MM.1S (cell line): Measurements from ENCODE around the gene JDP2.

ENCODE experiments used
- EZH2phosphoT487 ChIP-seq: fragments of 300-600 bp; sonication (generic); IDR thresholded peaks from 2 replicates; pipeline ENCODE4 v1.6.1; 2018; ENCODE audit warnings: antibody characterized with exemption, low read length
- TF ChIP-seq, protein P1 (sequence below): fragments of 300-600 bp; sonication (generic); IDR thresholded peaks from 2 replicates; pipeline ENCODE4 v1.5.1; 2016; ENCODE audit warnings: antibody characterized with exemption, low read length, mixed read lengths

DNA sequence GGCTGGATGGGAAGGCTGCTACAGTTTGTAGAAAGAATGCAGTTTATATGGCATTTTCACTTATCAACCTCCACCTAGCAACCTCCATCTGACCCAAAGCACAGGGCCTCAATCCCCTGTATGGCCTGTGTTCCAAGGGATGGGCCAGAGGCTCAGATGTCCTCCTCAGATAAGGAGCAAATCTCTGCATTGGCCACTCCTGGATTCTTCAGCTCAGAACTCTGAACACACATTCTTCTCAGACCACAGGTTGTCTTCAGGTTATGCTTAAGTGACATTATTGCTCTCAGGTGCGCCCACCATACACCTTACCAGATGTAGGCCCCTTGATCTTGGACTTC is 47.9 kb upstream of the JDP2 start:
- TF ChIP-seq, protein P1, sequence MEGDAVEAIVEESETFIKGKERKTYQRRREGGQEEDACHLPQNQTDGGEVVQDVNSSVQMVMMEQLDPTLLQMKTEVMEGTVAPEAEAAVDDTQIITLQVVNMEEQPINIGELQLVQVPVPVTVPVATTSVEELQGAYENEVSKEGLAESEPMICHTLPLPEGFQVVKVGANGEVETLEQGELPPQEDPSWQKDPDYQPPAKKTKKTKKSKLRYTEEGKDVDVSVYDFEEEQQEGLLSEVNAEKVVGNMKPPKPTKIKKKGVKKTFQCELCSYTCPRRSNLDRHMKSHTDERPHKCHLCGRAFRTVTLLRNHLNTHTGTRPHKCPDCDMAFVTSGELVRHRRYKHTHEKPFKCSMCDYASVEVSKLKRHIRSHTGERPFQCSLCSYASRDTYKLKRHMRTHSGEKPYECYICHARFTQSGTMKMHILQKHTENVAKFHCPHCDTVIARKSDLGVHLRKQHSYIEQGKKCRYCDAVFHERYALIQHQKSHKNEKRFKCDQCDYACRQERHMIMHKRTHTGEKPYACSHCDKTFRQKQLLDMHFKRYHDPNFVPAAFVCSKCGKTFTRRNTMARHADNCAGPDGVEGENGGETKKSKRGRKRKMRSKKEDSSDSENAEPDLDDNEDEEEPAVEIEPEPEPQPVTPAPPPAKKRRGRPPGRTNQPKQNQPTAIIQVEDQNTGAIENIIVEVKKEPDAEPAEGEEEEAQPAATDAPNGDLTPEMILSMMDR, result no peak
- no peak for TF ChIP-seq EZH2phosphoT487
